ENCODE data around the gene CCDC158. TPM values are rescaled to one million over a fixed set of nuclear protein-coding genes. Genes with fewer than 3 reads are reported as not detected.

CCDC158 gene
- total and polyA plus RNA-seq, 2 of the 8 experiments (the other 6 are each of a cell fraction or from before 2014, with no cell fraction given), result not detected

DNA sequence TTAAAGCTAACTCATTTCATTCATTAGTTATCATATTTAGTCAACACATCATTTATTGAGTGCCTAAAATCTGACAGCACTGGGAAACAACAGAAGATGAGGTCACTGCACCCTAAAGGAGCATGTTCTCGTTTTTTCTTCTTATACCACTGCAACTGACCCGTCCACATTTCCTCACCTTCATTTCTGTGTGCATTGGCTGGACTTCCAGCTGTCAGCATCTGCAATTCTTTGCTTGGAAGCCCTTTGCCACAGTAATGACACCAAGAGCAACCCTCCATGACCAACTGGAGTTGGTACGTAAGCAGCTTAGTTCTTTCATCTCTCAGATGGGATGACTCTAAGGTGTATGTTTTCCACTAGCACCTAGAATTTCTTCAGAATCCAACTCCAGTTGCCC is 27.3 kb upstream of the CCDC158 start:
- FAIRE-seq (no peak), DNase-seq (ENCODE audit: low read depth in 1 of 2, low spot score in 2 of 2) (no peak)
- no peak overlapping the region for H4K91ac ChIP-seq (replicated peaks; ENCODE audit: insufficient read length, low read length)
- H3K18ac ChIP-seq (ENCODE audit: extremely low read depth, low read length), result no peak overlapping the region
- H3K27ac ChIP-seq (ENCODE audit: low read depth, low read length), result no peak overlapping the region
- H3K23ac ChIP-seq (ENCODE audit: insufficient read length), result no peak overlapping the region
- H3K4me3 ChIP-seq (ENCODE audit: extremely low read depth in 1 of 4, insufficient read depth in 2 of 4, low read depth in 3 of 4, low read length in 4 of 4), result no peak overlapping the region
- H3K56ac ChIP-seq (replicated peaks; ENCODE audit: insufficient read length, low read depth, low read length), result no peak overlapping the region
- H2BK5ac ChIP-seq (ENCODE audit: low read depth, low read length), result no peak overlapping the region
- no peak overlapping the region for H3K9ac ChIP-seq (replicated peaks in 1 of 4; ENCODE audit: extremely low read depth in 1 of 4, low read depth in 3 of 4, low read length in 3 of 4)
- POLR2A ChIA-PET (ENCODE audit: partially characterized antibody), result interaction anchor here (0.8 to 1.5 kb wide), 2 partner anchors 13 to 17 kb away, joined by 3 read pairs; partner anchors contain the start of gene SHROOM3
- no peaks in the 10 kb centered on the region for H3K23me2 ChIP-seq (ENCODE audit: low read depth, low read length)
- H3K36me3 ChIP-seq (ENCODE audit: control insufficient read depth in 2 of 4, insufficient read depth in 4 of 4, low read length in 3 of 4), result no peaks in the 10 kb centered on the region
- H2BK12ac ChIP-seq (ENCODE audit: low read depth, low read length), result no peak overlapping the region
- H2BK15ac ChIP-seq (ENCODE audit: low read length), result no peak overlapping the region
- no peaks in the 10 kb centered on the region for H3K27me3 ChIP-seq (replicated peaks in 1 of 4; ENCODE audit: control insufficient read depth in 3 of 4, extremely low read depth in 1 of 4, insufficient read depth in 3 of 4, low read length in 3 of 4)
- H2AK5ac ChIP-seq (ENCODE audit: low read depth, low read length), result no peak overlapping the region
- H3K4ac ChIP-seq (replicated peaks; ENCODE audit: insufficient read length, low read depth, low read length), result no peak overlapping the region
- no peaks in the 10 kb centered on the region; the same call in 1 of the 2 replicates for H3K79me1 ChIP-seq (ENCODE audit: low read depth, low read length)
- H4K8ac ChIP-seq (ENCODE audit: extremely low read depth, insufficient read depth, low read length), result no peak overlapping the region
- no peak overlapping the region for H4K5ac ChIP-seq (ENCODE audit: insufficient read length, low read depth, low read length)
- no peaks in the 10 kb centered on the region for H4K20me1 ChIP-seq (replicated peaks in 1 of 2; ENCODE audit: control insufficient read depth in 1 of 2, insufficient read depth in 2 of 2, low read length in 2 of 2)
- 81% methylated on average over 3 of the region's 3 CpGs; no CpG with 5 or more reads in 1 of the 2 experiments for WGBS, 2 experiments (ENCODE audit: extremely low coverage in 1 of 2, insufficient coverage in 1 of 2, insufficient read length in 1 of 2, insufficient replicate concordance in 2 of 2, low coverage in 1 of 2, low lambda C conversion rate in 2 of 2, missing lambda C conversion rate in 1 of 2)
- H2BK20ac ChIP-seq (ENCODE audit: low read length), result no peak overlapping the region
- H3K14ac ChIP-seq (ENCODE audit: insufficient read length), result no peak overlapping the region
- CTCF ChIA-PET (ENCODE audit: partially characterized antibody), result interaction anchor here (0.7 to 2.7 kb wide), 4 partner anchors 13 to 213 kb away, joined by 3 to 12 read pairs (median 6); partner anchors contain the start of gene SHROOM3
- no peaks in the 10 kb centered on the region for H3K9me3 ChIP-seq (ENCODE audit: insufficient read depth in 2 of 2, low read depth in 1 of 2, low read length in 1 of 2)
- H3K79me2 ChIP-seq (ENCODE audit: control insufficient read depth in 1 of 2, insufficient read depth in 2 of 2, low read length in 2 of 2), result no peaks in the 10 kb centered on the region
- no peak overlapping the region for H2BK120ac ChIP-seq (replicated peaks; ENCODE audit: low read depth, low read length)
- H3K4me2 ChIP-seq (ENCODE audit: insufficient read depth in 1 of 2, low read depth in 2 of 2, low read length in 2 of 2), result no peak overlapping the region
- peaks cover 0 to 2% (median 0%) of the 10 kb centered on the region in 4 experiments; a peak in 1 of 7 replicates for H3K4me1 ChIP-seq (replicated peaks in 1 of 4; ENCODE audit: control insufficient read depth in 3 of 4, insufficient read depth in 4 of 4, low read length in 3 of 4)
- no peak overlapping the region for H2AFZ ChIP-seq (ENCODE audit: low read length)
- no peak for TF ChIP-seq CHD2 (IDR thresholded peaks at IDR 0.05; ENCODE audit: low read length)
- TF ChIP-seq SP2 (IDR thresholded peaks at IDR 0.05; ENCODE audit: low read length), result no peak
- TF ChIP-seq, protein P1, sequence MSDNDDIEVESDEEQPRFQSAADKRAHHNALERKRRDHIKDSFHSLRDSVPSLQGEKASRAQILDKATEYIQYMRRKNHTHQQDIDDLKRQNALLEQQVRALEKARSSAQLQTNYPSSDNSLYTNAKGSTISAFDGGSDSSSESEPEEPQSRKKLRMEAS (IDR thresholded peaks at IDR 0.05), result no peak
- TF ChIP-seq SRF (IDR thresholded peaks at IDR 0.05; ENCODE audit: low read depth, low read length), result no peak

Measured in H1 (cell line).